Measurements from ENCODE around the gene RHEB. TPM values are rescaled to one million over a fixed set of nuclear protein-coding genes. Genes with fewer than 3 reads are reported as not detected.
"Not testable (repeated sequence)": the region's sequence is repeated elsewhere in the genome, so short reads cannot be mapped to it uniquely, and the experiment has no call there.

The RHEB gene
- total RNA-seq, 2 experiments from 2014 or later, result 86.8 to 90.7 TPM

DNA sequence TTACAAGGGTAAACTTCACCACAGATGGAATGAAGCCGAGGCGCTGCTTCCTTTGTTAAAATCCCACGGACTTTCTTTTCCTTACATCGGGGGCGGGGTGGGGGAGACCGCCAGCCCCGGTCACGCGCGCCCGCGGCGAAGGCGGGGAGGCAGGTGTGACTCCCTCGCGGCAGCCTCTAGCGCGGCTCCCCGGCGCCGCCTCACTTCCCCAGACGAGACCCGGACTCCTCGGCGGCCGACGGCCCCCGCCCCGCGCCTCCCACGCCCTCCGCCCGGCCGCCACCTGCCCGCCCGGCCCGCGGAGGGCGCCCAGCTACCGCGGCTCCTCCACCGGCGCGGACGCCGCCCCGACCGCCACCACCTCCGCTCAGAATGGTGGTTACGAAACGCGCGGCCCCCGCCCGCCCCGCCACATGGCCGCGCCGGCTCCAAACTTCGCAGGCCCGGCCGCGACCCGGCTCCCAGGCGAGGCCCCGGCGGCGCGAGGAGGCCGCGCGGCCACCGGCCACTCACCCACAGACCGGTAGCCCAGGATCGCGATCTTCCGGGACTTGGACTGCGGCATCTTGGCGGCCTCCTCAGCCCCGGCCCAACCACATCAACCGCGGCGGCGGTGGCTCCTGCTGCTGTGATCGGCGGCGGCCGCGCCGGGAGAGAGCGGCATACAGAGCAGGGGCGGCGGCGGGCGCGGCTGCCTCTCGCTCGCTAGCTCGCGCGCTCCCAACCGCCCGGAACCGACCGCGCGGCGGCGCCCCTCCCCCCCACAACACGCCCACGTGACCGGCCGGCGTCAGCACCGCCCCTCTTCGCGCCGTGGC, 539 bp downstream of the RHEB start:
- POLR2A ChIA-PET, H3K27me3 Mint-ChIP-seq, H3K9me3 Mint-ChIP-seq: not testable (repeated sequence)
- H3K27ac Mint-ChIP-seq, result peak overlapping the region; percentile 99
- H3K4me3 Mint-ChIP-seq, result peak overlapping the region; percentile 91
- peaks cover 23% of the 10 kb centered on the region for H3K36me3 Mint-ChIP-seq (ENCODE audit: low read depth)
- DNase-seq, result peak; percentile 54
- peaks cover 46% of the 10 kb centered on the region for H3K4me1 Mint-ChIP-seq
- CTCF ChIA-PET, result interaction anchor here (0.9 to 1.3 kb wide), 3 partner anchors 8 to 237 kb away, joined by 3 to 7 read pairs (median 4); no protein-coding TSS in a partner anchor

DNA sequence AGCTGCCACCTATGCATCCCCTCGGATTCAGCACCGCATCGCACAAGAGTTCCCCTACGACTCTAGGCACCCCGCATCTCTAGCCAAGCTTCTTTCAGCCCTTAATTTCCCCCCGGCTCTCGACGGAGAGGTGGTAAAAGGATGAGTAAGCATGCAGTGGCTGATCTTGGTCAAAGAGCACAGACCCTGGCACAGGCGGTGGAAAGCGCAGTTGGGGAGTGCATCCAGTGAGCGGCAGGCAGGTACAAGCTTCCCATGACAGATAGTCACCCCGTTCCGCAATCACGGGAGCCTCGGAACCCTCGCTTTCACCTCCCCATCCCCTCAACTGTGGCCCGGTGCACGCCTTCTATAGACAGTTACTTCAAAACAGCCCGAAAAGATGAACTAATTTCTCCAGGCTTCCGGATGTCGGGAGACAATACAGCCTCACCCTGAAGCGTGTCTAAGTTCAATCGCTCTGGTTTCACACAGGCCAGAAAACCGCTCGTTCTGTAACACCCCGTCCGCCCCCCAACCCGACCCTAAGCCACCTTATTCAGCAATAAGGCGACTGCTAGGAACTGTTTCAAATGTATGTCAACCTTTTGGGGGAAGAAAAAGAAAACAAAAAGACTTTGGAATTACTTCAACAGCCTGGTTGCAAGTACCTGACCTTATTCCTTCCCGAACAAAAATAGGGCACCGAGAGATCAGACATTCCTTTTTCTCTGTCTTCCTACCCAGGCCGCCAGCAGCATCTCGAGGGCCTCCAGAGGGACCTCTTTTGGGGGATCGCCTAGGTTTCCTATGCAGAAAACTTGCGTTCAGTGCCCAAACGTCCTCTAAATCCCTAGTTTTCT, 1.4 kb downstream of the RHEB start:
- POLR2A ChIA-PET, result no interaction called here
- CTCF ChIA-PET, result interaction anchor here (0.6 to 1.4 kb wide), 4 partner anchors 12 to 484 kb away, joined by 3 to 4 read pairs (median 3); no protein-coding TSS in a partner anchor
- peak overlapping the region; percentile 98 for H3K27ac Mint-ChIP-seq

DNA sequence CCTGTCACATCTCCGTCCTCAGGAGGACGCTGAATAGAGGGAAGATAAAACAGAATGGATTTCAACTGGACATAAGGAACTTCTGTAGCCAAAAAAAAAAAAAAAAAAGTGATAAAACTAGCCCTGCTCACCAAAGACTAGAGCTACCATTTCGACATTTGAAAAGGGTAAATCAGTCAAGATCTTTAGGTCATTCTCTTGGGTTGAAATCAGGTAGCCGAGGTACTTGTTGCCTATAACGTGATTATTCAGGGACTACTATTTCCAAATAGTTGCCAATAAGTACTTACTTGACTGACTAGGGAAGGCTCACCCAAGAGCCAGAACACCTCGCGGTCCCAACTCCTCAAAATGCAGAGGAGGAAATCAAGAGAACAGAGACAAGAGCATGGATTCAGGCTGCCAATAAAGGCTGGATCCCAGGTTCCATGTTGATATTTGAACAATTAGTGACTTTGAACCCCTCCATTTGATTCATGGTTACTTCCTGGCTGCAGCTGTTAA, 2.0 kb downstream of the RHEB start:
- H3K36me3 Mint-ChIP-seq (ENCODE audit: low read depth), result peaks cover 30% of the 10 kb centered on the region
- ChIA-PET POLR2A (no interaction called here), CTCF (interaction anchor here (0.6 to 1.4 kb wide), 3 partner anchors 11 to 485 kb away, joined by 3 to 4 read pairs (median 3); no protein-coding TSS in a partner anchor)
- peak overlapping the region; percentile 90 for H3K4me3 Mint-ChIP-seq
- peaks cover 59% of the 10 kb centered on the region for H3K4me1 Mint-ChIP-seq
- peak overlapping the region; percentile 98 for H3K27ac Mint-ChIP-seq
- H3K27me3 Mint-ChIP-seq, result no peaks in the 10 kb centered on the region
- no peak for DNase-seq
- peaks cover 3% of the 10 kb centered on the region for H3K9me3 Mint-ChIP-seq

More for the DNA sequence above, 1.4 kb downstream of the RHEB start:
- peak overlapping the region; percentile 90 for H3K4me3 Mint-ChIP-seq
- peak; percentile 52 for DNase-seq
- H3K9me3 Mint-ChIP-seq, result no peaks in the 10 kb centered on the region
- peaks cover 6% of the 10 kb centered on the region for H3K27me3 Mint-ChIP-seq
- H3K4me1 Mint-ChIP-seq, result peaks cover 53% of the 10 kb centered on the region
- peaks cover 26% of the 10 kb centered on the region for H3K36me3 Mint-ChIP-seq (ENCODE audit: low read depth)

DNA sequence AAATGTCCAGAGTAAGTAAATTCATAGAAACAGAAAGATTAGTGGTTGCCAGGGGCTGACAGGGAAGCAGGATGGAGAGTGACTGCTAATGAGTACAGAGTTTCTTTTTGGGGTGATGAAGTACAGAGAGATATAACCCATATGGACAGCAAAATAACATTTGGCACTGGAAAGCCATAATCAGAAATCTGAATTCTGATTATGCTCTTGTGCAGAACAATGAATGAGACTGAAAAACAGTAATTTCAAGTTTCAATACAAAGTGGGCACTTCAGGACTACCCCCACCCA, 4.5 kb downstream of the RHEB start:
- H3K27ac Mint-ChIP-seq, result peak overlapping the region; percentile 34
- POLR2A ChIA-PET, result no interaction called here

DNA sequence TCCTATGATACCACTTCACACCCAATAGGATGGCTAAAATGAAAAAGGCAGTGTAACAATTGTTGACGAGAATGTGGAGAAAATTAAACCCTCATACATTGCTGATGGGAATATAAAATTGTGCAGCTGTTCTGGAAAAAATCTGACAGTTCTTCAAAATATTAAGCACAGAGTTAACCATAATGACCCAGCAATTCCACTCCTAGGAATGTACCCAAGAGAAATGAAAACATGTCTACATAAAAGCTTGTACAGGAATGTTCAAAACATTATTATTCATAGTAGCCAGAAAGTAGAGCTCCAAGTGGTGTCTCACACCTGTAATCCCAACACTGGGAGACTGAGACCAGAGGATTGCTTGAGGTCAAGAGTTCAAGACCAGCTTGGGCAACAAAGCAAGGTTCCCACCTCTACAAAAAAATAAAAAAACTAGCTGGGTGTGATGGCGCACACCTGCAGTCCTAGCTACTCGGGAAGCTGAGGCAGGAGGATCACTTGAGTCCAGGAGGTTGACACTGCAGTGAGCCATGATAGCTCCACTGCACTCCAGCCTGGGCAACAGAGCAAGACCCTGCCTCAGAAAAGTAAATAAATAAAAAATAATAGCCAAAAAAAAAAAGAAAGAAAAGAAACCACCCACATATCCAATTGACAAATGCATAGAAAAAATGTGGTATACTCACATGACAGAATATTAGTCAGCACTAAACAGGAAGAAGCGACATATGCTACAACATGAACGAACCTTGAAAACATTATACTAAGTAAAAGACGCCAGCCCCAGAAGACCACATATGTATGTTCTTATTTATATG, 5.0 kb downstream of the RHEB start:
- Mint-ChIP-seq H3K27me3 (no peaks in the 10 kb centered on the region), H3K4me3 (no peak overlapping the region), H3K9me3 (peaks cover 3% of the 10 kb centered on the region), H3K4me1 (peaks cover 73% of the 10 kb centered on the region), H3K27ac (peak overlapping the region; percentile 34), H3K36me3 (ENCODE audit: low read depth) (peaks cover 41% of the 10 kb centered on the region)
- POLR2A ChIA-PET, result no interaction called here
- CTCF ChIA-PET, result interaction anchor here (0.9 to 1.4 kb wide), 3 partner anchors 10 to 118 kb away, joined by 3 to 6 read pairs (median 5); no protein-coding TSS in a partner anchor
- no peak for DNase-seq

More for the DNA sequence above, 4.5 kb downstream of the RHEB start:
- no peak overlapping the region for H3K4me3 Mint-ChIP-seq
- no peak for DNase-seq
- H3K4me1 Mint-ChIP-seq, result peaks cover 70% of the 10 kb centered on the region
- CTCF ChIA-PET, result interaction anchor here (0.9 to 1.4 kb wide), 3 partner anchors 29 to 117 kb away, joined by 3 to 5 read pairs (median 3); no protein-coding TSS in a partner anchor
- no peaks in the 10 kb centered on the region for H3K27me3 Mint-ChIP-seq
- H3K36me3 Mint-ChIP-seq (ENCODE audit: low read depth), result peaks cover 39% of the 10 kb centered on the region
- peaks cover 3% of the 10 kb centered on the region for H3K9me3 Mint-ChIP-seq

DNA sequence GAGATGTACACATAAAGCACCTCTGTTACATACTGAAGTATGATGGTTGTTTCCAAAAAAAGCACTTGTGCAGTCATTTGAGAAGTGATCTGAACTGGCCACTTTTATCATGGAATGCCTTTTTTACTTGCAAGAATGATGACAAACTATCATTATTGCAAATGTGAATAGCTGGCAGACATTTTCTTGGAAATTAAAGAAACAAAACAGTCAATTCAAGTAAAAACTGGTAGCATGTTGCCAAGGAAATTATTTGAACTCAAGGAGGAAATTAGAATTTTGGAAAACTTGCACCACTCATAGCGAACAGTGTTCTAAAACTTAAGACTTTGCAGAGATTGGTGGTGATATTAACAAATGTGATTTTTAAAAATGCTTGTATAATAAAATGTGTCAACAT, 6.6 kb downstream of the RHEB start:
- no peak for DNase-seq
- CTCF ChIA-PET, result no interaction called here
- Mint-ChIP-seq H3K36me3 (ENCODE audit: low read depth) (peaks cover 36% of the 10 kb centered on the region), H3K4me1 (peaks cover 75% of the 10 kb centered on the region), H3K27me3 (no peaks in the 10 kb centered on the region), H3K4me3 (no peak overlapping the region), H3K27ac (no peak overlapping the region), H3K9me3 (peaks cover 3% of the 10 kb centered on the region)
- POLR2A ChIA-PET, result no interaction called here

DNA sequence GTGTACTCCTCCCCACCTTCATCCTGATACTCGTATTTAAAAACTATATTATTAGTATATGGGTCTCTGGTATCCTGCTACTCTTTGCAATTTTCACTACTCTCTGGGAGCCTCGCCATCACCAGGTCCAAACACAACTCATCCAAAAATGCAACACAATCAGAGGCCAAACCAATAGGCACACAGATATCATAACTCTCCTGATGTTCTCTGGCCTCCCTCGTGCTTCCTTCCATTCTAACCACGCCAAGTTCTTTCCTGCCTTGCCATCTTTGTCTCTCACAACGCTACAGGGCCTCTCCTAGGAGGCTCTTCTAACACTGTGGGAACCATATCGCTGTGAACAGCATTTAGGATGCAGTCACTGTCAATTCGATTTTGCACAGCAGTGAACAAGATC, 7.3 kb downstream of the RHEB start:
- peaks cover 37% of the 10 kb centered on the region for H3K36me3 Mint-ChIP-seq (ENCODE audit: low read depth)
- no peak overlapping the region for H3K4me3 Mint-ChIP-seq
- H3K4me1 Mint-ChIP-seq, result peaks cover 71% of the 10 kb centered on the region
- DNase-seq, result no peak
- H3K9me3 Mint-ChIP-seq, result peaks cover 3% of the 10 kb centered on the region
- H3K27me3 Mint-ChIP-seq, result no peaks in the 10 kb centered on the region
- CTCF ChIA-PET, result no interaction called here
- H3K27ac Mint-ChIP-seq, result no peak overlapping the region
- POLR2A ChIA-PET, result no interaction called here

DNA sequence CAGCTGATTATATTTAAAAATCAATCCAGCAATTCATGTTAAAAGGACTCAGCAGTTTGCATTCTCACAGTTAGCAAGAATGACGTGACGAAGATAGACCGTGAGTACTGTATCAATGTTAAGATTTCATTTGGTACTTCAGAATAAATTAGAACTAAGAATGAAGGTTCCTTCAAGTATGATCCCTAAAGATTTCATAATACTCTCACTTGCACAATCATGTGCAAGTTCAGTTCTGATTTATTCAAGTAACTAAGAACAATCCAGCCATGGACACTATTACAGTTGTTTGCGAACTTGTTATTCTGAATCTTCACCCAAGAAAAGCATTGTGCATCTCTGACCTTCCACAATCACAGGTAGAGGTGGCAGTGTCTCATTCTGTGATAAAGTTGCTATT, 7.7 kb downstream of the RHEB start:
- H3K27ac Mint-ChIP-seq, result no peak overlapping the region
- H3K36me3 Mint-ChIP-seq (ENCODE audit: low read depth), result peaks cover 33% of the 10 kb centered on the region
- DNase-seq, result no peak
- H3K4me3 Mint-ChIP-seq, result no peak overlapping the region
- ChIA-PET POLR2A (no interaction called here), CTCF (interaction anchor here (1.1 kb wide), 1 partner anchor 43 kb away, joined by 3 read pairs; no protein-coding TSS in a partner anchor)
- H3K9me3 Mint-ChIP-seq, result peaks cover 3% of the 10 kb centered on the region
- H3K27me3 Mint-ChIP-seq, result no peaks in the 10 kb centered on the region
- H3K4me1 Mint-ChIP-seq, result peaks cover 71% of the 10 kb centered on the region

DNA sequence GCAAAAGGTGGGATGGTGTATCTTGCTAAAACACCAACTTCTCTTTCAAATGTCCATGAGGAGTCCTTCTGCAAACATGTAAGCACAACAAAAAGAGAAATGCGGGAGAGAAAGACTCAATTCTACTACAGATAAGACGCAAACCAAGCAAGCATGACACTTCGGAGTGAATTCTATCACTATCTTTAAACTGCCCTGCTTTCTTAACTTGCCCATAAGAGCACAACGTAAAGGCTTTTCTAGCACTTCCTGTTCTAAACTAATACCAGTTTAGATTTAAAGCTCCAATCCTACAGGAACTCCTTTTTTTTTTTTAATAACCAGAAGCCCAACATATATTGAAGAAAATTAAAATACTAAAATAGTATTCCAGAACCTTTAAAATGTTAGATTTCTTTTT, 8.4 kb downstream of the RHEB start:
- peaks cover 31% of the 10 kb centered on the region for H3K36me3 Mint-ChIP-seq (ENCODE audit: low read depth)
- peaks cover 3% of the 10 kb centered on the region for H3K9me3 Mint-ChIP-seq
- POLR2A ChIA-PET, result no interaction called here
- no peaks in the 10 kb centered on the region for H3K27me3 Mint-ChIP-seq
- CTCF ChIA-PET, result interaction anchor here (0.7 to 1.1 kb wide), 2 partner anchors 9 to 42 kb away, joined by 3 to 7 read pairs; partner anchors contain the start of gene RHEB
- H3K4me1 Mint-ChIP-seq, result peaks cover 67% of the 10 kb centered on the region
- H3K4me3 Mint-ChIP-seq, result no peak overlapping the region
- H3K27ac Mint-ChIP-seq, result no peak overlapping the region
- DNase-seq, result no peak

DNA sequence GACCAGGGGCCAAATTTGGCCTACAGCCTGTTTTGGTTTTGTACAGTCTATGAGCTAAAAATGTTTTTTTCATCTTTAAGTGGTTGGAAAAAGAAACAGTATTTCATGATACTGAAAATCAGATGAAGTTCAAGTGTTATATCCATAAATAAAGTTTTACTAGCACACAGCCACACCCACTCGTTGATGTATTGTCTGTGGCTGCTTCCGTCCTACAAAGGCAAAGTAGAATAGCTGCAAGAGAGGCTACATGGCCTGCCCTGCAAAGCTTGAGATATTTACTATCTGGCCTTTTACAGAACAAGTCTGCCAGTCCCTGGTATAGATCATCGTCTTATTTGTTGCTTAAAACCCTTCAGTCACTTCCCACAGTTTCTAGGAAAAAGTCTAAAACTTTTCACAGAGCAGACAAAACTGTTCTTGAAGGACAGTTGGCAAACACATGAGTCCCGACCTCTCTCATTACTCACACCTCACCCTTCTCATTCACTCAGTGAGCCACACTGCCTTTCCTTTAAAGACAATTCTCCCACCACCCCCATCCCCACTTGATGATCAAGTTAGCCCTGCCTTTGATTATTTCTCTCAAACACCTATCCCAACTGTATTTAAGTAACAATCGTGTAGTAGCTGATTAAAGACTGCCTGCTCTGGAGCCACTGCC, 9.9 kb downstream of the RHEB start:
- H3K27me3 Mint-ChIP-seq, result no peaks in the 10 kb centered on the region
- POLR2A ChIA-PET, result no interaction called here
- no peak overlapping the region for H3K4me3 Mint-ChIP-seq
- H3K27ac Mint-ChIP-seq, result no peak overlapping the region
- no peak for DNase-seq
- CTCF ChIA-PET, result no interaction called here
- H3K36me3 Mint-ChIP-seq (ENCODE audit: low read depth), result peaks cover 28% of the 10 kb centered on the region
- peaks cover 64% of the 10 kb centered on the region for H3K4me1 Mint-ChIP-seq
- peaks cover 3% of the 10 kb centered on the region for H3K9me3 Mint-ChIP-seq

DNA sequence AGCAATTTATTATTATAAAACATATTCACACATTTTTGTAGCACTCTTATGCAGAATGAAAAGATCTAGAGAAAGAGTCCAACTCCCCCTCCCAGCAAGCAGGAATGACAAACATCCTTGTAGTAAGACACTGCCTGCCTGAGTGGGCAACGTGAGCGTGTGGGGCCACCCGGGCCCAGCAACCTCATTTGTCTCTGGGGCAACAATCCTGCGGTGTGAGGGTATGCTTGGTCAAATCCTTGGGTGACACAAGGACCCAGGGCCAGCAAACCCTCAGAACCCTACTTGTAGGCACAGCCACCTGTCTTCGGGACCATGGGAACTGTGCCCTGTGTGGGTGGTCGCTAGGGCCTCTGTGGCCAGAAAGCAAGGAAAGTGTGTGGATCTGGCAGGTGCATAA, 10.7 kb downstream of the RHEB start:
- peaks cover 57% of the 10 kb centered on the region for H3K4me1 Mint-ChIP-seq
- ChIA-PET POLR2A (no interaction called here), CTCF (interaction anchor here (0.9 to 1.1 kb wide), 2 partner anchors 11 to 157 kb away, joined by 3 to 5 read pairs; partner anchors contain the start of gene RHEB)
- H3K36me3 Mint-ChIP-seq (ENCODE audit: low read depth), result peaks cover 24% of the 10 kb centered on the region
- peaks cover 3% of the 10 kb centered on the region for H3K9me3 Mint-ChIP-seq
- no peak overlapping the region for H3K4me3 Mint-ChIP-seq
- no peak overlapping the region for H3K27ac Mint-ChIP-seq
- H3K27me3 Mint-ChIP-seq, result no peaks in the 10 kb centered on the region
- DNase-seq, result no peak

DNA sequence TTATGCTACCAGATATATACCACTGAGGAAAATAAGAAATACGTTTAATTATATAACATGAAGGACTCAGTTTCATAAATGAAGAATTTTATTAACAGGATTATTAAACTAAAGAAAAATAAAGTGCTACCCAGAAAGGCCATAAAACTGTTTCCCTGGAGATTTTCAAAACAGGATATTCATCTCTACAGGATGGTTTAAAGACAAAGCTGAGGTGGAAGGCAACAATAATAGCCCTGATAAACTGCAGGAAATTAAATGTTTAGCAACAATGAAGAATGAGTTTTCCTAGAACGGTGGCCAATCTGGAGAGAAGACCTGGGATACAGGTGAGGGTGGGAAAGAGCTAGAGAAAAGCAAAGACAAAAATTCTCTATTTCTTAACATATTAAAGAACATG, 11.9 kb downstream of the RHEB start:
- POLR2A ChIA-PET, result interaction anchor here (0.6 kb wide), 1 partner anchor 13 kb away, joined by 3 read pairs; no protein-coding TSS in a partner anchor
- H3K4me1 Mint-ChIP-seq, result peaks cover 47% of the 10 kb centered on the region
- no peak overlapping the region for H3K27ac Mint-ChIP-seq
- H3K36me3 Mint-ChIP-seq (ENCODE audit: low read depth), result peaks cover 17% of the 10 kb centered on the region
- H3K9me3 Mint-ChIP-seq, result no peaks in the 10 kb centered on the region
- no peak for DNase-seq
- CTCF ChIA-PET, result interaction anchor here (1.1 to 1.6 kb wide), 2 partner anchors 9 to 155 kb away, joined by 3 to 5 read pairs; no protein-coding TSS in a partner anchor
- no peaks in the 10 kb centered on the region for H3K27me3 Mint-ChIP-seq
- no peak overlapping the region for H3K4me3 Mint-ChIP-seq
